Left lung (tissue), 10 donors: Measurements from ENCODE around the gene CDH4. TPM values are rescaled to one million over a fixed set of nuclear protein-coding genes. Genes with fewer than 3 reads are reported as not detected.

Experiments used
- ATAC-seq: fragments of 200-7000 bp; cut with Tn5 transposase; one replicate; pipeline ENCODE4 v1.9.1; 2020; ENCODE audit warnings: moderate library complexity
- DNase-seq, 4 donors: peaks; one replicate each; pipeline ENCODE4 v3.0.0-alpha.2; 2013 to 2020
- H3K27ac ChIP-seq, 2 donors: fragments of 200-600 bp; sonication (generic) in 1 of 2; one replicate each; pipeline versions ENCODE4 v1.5.0 to v1.8.0; 2020 to 2021
- H3K27me3 ChIP-seq, 2 donors: fragments of 200-600 bp; sonication (generic) in 1 of 2; one replicate each; pipeline versions ENCODE4 v1.5.0 to v1.8.0; 2020 to 2021
- H3K36me3 ChIP-seq, 2 donors: fragments of 200-600 bp; sonication (generic) in 1 of 2; one replicate each; pipeline versions ENCODE4 v1.5.0 to v1.8.0; 2020 to 2021
- H3K4me1 ChIP-seq, 2 donors: fragments of 200-600 bp; one replicate each; pipeline ENCODE4 v1.8.0; 2021
- H3K4me3 ChIP-seq, 2 donors: fragments of 200-600 bp; sonication (generic) in 1 of 2; one replicate each; pipeline versions ENCODE4 v1.5.0 to v1.8.0; 2020 to 2021; ENCODE audit warnings: mild to moderate bottlenecking in 1 of 2
- H3K9me3 ChIP-seq, 2 donors: fragments of 200-600 bp; sonication (generic) in 1 of 2; one replicate each; pipeline versions ENCODE4 v1.5.0 to v1.8.0; 2020 to 2021
- intact Hi-C, 2 donors: fragments of 100-400 bp; cut with DNase I; formaldehyde crosslinking; loops; one replicate each; pipeline versions ENCODE4 v1.11.2 to v1.14.2; 2022
- polyA plus RNA-seq, 6 donors: library from polyadenylated mRNA; unstranded; fragments of 120-200 nt; gene quantifications; one replicate each; pipeline ENCODE4 v1.2.1, GENCODE V29; 2013; ENCODE audit not compliant: insufficient read length in 6 of 6
- total RNA-seq, 2 donors: library from RNA; stranded (reverse); fragmentation: NEBNext Ultra II Directional; extraction: Animal tissue kit (Norgen Biotek cat#: 25700); gene quantifications; one replicate each; pipeline ENCODE4 v1.2.1, GENCODE V29; 2021
- TF ChIP-seq, protein P1 (sequence below), 2 donors: fragments of 200-600 bp; sonication (generic) in 1 of 2; IDR thresholded peaks; one replicate each; pipeline versions ENCODE4 v1.5.0 to v1.8.0; 2021; ENCODE audit warnings: antibody characterized with exemption in 2 of 2
- donor health status: DM: no; HTN: yes; CAD: no.
- donor health status: DM: no; HTN: no; CAD: no.

CDH4 gene
- total and polyA plus RNA-seq, 8 donors, result 0.24 to 10.8 (median 5.1) TPM

DNA sequence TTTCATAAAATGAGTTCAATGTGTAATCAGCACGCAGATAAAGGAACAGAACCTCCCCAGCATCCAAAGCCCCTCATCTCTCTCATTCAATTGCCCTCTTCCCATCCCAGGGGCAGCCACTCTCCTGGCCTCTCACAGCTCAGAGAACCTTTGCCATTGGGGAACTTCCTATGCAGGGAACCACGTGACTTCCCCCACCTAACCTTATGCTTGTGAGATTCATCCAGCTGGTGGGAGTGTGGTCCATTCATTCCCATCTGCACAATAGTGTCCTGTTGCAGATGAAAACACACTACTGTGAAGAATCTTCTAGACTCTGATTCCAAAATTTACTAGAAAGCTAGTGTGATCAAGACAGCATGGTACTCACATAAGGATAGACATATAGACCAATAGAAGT, 299.3 kb downstream of the CDH4 start:
- ATAC-seq (no peak), DNase-seq (no peak)
- H3K36me3 ChIP-seq, result no peaks in the 10 kb centered on the region
- peaks cover 0 to 35% of the 10 kb centered on the region in 2 donors for H3K9me3 ChIP-seq
- TF ChIP-seq, protein P1, sequence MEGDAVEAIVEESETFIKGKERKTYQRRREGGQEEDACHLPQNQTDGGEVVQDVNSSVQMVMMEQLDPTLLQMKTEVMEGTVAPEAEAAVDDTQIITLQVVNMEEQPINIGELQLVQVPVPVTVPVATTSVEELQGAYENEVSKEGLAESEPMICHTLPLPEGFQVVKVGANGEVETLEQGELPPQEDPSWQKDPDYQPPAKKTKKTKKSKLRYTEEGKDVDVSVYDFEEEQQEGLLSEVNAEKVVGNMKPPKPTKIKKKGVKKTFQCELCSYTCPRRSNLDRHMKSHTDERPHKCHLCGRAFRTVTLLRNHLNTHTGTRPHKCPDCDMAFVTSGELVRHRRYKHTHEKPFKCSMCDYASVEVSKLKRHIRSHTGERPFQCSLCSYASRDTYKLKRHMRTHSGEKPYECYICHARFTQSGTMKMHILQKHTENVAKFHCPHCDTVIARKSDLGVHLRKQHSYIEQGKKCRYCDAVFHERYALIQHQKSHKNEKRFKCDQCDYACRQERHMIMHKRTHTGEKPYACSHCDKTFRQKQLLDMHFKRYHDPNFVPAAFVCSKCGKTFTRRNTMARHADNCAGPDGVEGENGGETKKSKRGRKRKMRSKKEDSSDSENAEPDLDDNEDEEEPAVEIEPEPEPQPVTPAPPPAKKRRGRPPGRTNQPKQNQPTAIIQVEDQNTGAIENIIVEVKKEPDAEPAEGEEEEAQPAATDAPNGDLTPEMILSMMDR (IDR thresholded peaks at IDR 0.05), result no peak
- no peak overlapping the region for H3K27ac ChIP-seq
- intact Hi-C loops, result no loop called here
- peaks cover 0 to 29% of the 10 kb centered on the region in 2 donors for H3K27me3 ChIP-seq
- no peaks in the 10 kb centered on the region for H3K4me1 ChIP-seq
- no peak overlapping the region for H3K4me3 ChIP-seq

DNA sequence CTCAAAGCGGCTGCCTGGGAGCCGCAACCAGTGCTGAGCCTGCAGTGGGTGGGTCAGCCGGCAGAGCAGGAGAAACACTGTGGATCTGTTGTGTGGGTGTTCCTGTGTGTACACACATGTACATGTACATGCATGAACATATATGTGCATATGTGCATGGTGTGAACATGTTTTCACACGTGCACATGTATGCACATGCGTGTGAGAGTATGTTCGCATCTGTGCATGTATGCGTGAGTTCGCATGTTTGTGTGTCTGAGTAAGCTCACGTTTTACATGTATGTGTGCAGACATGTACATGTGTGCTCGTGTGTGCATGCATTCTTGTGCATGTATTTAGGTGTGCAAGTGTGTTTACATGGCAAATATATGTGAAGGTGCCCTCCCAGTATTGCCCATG, 302.6 kb downstream of the CDH4 start:
- H3K27me3 ChIP-seq, result peaks cover 0 to 19% of the 10 kb centered on the region in 2 donors
- H3K27ac ChIP-seq, result no peak overlapping the region
- H3K36me3 ChIP-seq, result no peaks in the 10 kb centered on the region
- no peak for DNase-seq
- no peaks in the 10 kb centered on the region for H3K4me1 ChIP-seq
- peaks cover 0 to 36% of the 10 kb centered on the region in 2 donors for H3K9me3 ChIP-seq
- H3K4me3 ChIP-seq, result no peak overlapping the region
- ATAC-seq, result no peak
- intact Hi-C loops, result no loop called here
- TF ChIP-seq, protein P1 (IDR thresholded peaks at IDR 0.05), result no peak

DNA sequence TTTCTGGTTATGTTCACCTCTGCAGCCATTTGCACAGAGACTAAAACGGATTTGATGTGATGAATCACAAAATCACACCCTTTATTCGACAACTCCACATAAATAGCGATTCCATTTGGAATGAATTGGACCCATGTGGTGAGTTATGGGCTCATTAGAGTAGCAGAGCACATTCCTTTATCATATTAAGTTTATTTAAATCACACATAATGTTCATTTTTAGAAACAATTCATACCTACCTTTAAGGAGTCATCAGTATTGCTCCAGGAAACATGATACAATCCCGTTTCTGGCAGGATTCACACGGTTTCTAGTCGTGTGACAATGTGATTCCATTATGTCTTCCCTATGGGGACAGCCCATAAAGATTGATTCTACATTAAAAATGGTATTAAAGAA, 303.5 kb downstream of the CDH4 start:
- Histone ChIP-seq H3K36me3 (no peaks in the 10 kb centered on the region), H3K4me3 (no peak overlapping the region), H3K27me3 (peaks cover 0 to 17% of the 10 kb centered on the region in 2 donors), H3K27ac (no peak overlapping the region), H3K9me3 (peaks cover 0 to 39% of the 10 kb centered on the region in 2 donors), H3K4me1 (no peaks in the 10 kb centered on the region)
- intact Hi-C loops, result no loop called here
- no peak for DNase-seq
- no peak for ATAC-seq
- TF ChIP-seq, protein P1 (IDR thresholded peaks at IDR 0.05), result no peak

DNA sequence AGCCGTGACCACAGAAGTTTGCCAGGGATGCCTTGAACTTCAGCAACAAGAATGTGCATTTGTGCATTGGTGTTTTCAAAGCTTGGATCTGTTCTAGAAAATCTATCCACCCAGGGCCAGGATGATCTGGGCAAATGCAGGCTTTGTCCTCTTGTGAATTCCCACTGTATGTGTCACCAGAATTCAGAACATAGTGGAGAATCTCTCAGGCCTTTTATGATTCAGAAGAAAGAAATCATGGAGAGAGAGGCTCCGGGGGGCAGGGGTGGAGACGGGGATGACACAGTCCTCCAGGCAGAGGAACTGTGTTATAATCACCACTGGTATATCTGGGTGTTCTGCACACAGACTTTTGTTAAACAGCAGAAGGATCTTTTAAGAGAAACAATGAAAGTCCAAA, 304.1 kb downstream of the CDH4 start:
- intact Hi-C loops, result no loop called here
- TF ChIP-seq, protein P1 (IDR thresholded peaks at IDR 0.05), result no peak

DNA sequence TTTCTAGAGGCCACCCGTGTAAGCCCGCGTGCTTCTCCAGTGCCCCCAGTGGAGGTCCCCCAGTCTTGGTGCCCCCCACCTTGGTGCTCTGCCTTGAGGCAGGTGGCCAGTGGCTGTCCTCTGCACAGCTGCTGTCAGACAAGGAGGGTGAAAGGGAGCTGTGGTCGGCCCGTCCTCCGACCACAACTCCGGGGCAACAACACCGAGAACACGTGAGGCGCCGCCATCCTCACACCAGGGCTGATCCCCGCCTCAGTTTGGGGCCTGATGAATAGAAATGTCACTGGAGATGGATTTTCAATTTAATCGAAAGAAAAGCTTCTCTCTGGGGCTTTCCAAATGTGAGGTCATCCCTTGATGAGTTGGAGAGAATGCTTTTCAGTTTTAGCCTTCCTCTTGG, 304.6 kb downstream of the CDH4 start:
- Histone ChIP-seq H3K27me3 (peaks cover 0 to 13% of the 10 kb centered on the region in 2 donors), H3K4me1 (no peaks in the 10 kb centered on the region), H3K4me3 (no peak overlapping the region), H3K9me3 (peaks cover 0 to 34% of the 10 kb centered on the region in 2 donors), H3K36me3 (no peaks in the 10 kb centered on the region), H3K27ac (no peak overlapping the region)
- TF ChIP-seq, protein P1 (IDR thresholded peaks at IDR 0.05), result no peak
- intact Hi-C loops, result no loop called here
- ATAC-seq, result no peak
- no peak for DNase-seq

More for the DNA sequence above, 304.1 kb downstream of the CDH4 start:
- ATAC-seq, result no peak
- H3K27ac ChIP-seq, result no peak overlapping the region
- no peaks in the 10 kb centered on the region for H3K4me1 ChIP-seq
- DNase-seq, result no peak
- H3K27me3 ChIP-seq, result peaks cover 0 to 13% of the 10 kb centered on the region in 2 donors
- no peaks in the 10 kb centered on the region for H3K36me3 ChIP-seq
- no peak overlapping the region for H3K4me3 ChIP-seq
- H3K9me3 ChIP-seq, result peaks cover 0 to 38% of the 10 kb centered on the region in 2 donors
